ENCODE measurements around the gene PPP2R5A. TPM values are rescaled to one million over a fixed set of nuclear protein-coding genes. Genes with fewer than 3 reads are reported as not detected.
A peak's percentile ranks its signal among the peaks of the same experiment; 100 is the strongest.

The PPP2R5A gene
- total and polyA plus RNA-seq, 8 donors, result 38.4 to 72.6 (median 52.5) TPM

- DNase-seq, result no peak
- no peak overlapping the region for H3K4me3 ChIP-seq
- no peaks in the 10 kb centered on the region for H3K9me3 ChIP-seq
- TF ChIP-seq EP300 (IDR thresholded peaks at IDR 0.05) (no peak), POLR2A (IDR thresholded peaks at IDR 0.05) (no peak), CTCF (IDR thresholded peaks at IDR 0.05) (no peak), POLR2AphosphoS5 (IDR thresholded peaks at IDR 0.05) (no peak)
- H3K4me1 ChIP-seq, result peaks cover 9 to 25% (median 15%) of the 10 kb centered on the region in 4 donors
- 82 to 92% (median 89%) methylated on average over 5 of the region's 5 CpGs for WGBS, 5 donors
- no peaks in the 10 kb centered on the region for H3K36me3 ChIP-seq
- peak overlapping the region in 1 of 5 donors; percentile 85 for H3K27ac ChIP-seq
- intact Hi-C loops (cut with DNase I; ENCODE audit: low total_unique reads), result no loop called here
- no peaks in the 10 kb centered on the region for H3K27me3 ChIP-seq
Observed at GRCh38 chr1:212259693-212260480, 25.3 kb upstream of the PPP2R5A start.

GRCh38 chr1:212260557-212261355, 24.5 kb upstream of the PPP2R5A start:
- H3K27ac ChIP-seq, result peak overlapping the region; percentile 37 to 85 (median 68)
- no peaks in the 10 kb centered on the region for H3K9me3 ChIP-seq
- intact Hi-C loops (cut with DNase I; ENCODE audit: low total_unique reads), result no loop called here
- H3K4me1 ChIP-seq, result peaks cover 9 to 18% (median 14%) of the 10 kb centered on the region in 4 donors
- TF ChIP-seq POLR2AphosphoS5 (IDR thresholded peaks at IDR 0.05), result peak in 2 of 3 donors; percentile 52 to 73
- TF ChIP-seq CTCF (IDR thresholded peaks at IDR 0.05), result no peak
- 75 to 96% (median 83%) methylated on average over 3 of the region's 3 CpGs for WGBS, 5 donors
- no peaks in the 10 kb centered on the region for H3K27me3 ChIP-seq
- H3K36me3 ChIP-seq, result no peaks in the 10 kb centered on the region
- peak in 1 of 2 donors; percentile 67 for DNase-seq
- no peak overlapping the region for H3K4me3 ChIP-seq

GRCh38 chr1:212261361-212261929, 23.8 kb upstream of the PPP2R5A start:
- no peaks in the 10 kb centered on the region for H3K36me3 ChIP-seq
- H3K4me1 ChIP-seq, result peaks cover 5 to 11% (median 10%) of the 10 kb centered on the region in 4 donors
- DNase-seq, result peak in 1 of 2 donors; percentile 28
- H3K27ac ChIP-seq, result peak overlapping the region; percentile 37 to 85 (median 68)
- TF ChIP-seq POLR2AphosphoS5 (IDR thresholded peaks at IDR 0.05), result peak in 1 of 3 donors; percentile 57
- TF ChIP-seq EP300 (IDR thresholded peaks at IDR 0.05), result no peak
- no peak for TF ChIP-seq POLR2A (IDR thresholded peaks at IDR 0.05)
- TF ChIP-seq CTCF (IDR thresholded peaks at IDR 0.05), result peak in 1 of 7 experiments; percentile 14
- H3K27me3 ChIP-seq, result no peaks in the 10 kb centered on the region
- WGBS, 5 donors, result 20 to 53% (median 51%) methylated on average over 2 of the region's 2 CpGs
- no peaks in the 10 kb centered on the region for H3K9me3 ChIP-seq
- intact Hi-C loops (cut with DNase I; ENCODE audit: low total_unique reads), result no loop called here
- H3K4me3 ChIP-seq, result no peak overlapping the region

- DNase-seq, result no peak
- 92 to 98% (median 98%) methylated on average over 2 of the region's 2 CpGs for WGBS, 5 donors
- intact Hi-C loops (cut with DNase I; ENCODE audit: low total_unique reads), result no loop called here
- Histone ChIP-seq H3K4me1 (peaks cover 0 to 11% (median 6%) of the 10 kb centered on the region in 4 donors), H3K36me3 (no peaks in the 10 kb centered on the region), H3K9me3 (no peaks in the 10 kb centered on the region), H3K4me3 (no peak overlapping the region), H3K27me3 (no peaks in the 10 kb centered on the region), H3K27ac (no peak overlapping the region)
- no peak for TF ChIP-seq POLR2AphosphoS5 (IDR thresholded peaks at IDR 0.05)
Observed at GRCh38 chr1:212267017-212267416, 18.2 kb upstream of the PPP2R5A start.
